Endothelial cell of umbilical vein (primary cell): ENCODE measurements around the gene HBS1L. TPM values are rescaled to one million over a fixed set of nuclear protein-coding genes. Genes with fewer than 3 reads are reported as not detected.

Experiments
- BruUV-seq: library from RNA; stranded (reverse); fragments of 400-500 nt; replicated peaks from 2 replicates; lab custom pipeline; 2021; lab: Mats Ljungman, UMichigan
- CTCF ChIA-PET: fragments of 300-600, 350-600 bp; sonication (Branson Sonifier 250); formaldehyde crosslinking; loops from one replicate; lab custom pipeline; 2021; ENCODE audit warnings: antibody characterized with exemption, inconsistent platforms; lab: Charles Lee
- POLR2A ChIA-PET: fragments of 300-600, 350-600 bp; sonication (Branson Sonifier 250); formaldehyde crosslinking; loops from one replicate; lab custom pipeline; 2021; ENCODE audit warnings: antibody characterized with exemption, inconsistent platforms; lab: Charles Lee
- DNase-seq: peaks from one replicate; pipeline ENCODE4 v3.0.0-alpha.2; 2011; ENCODE audit warnings: low read depth, low spot score
- FAIRE-seq: peaks from 2 replicates; lab custom pipeline; 2011; peaks lifted over from hg19 to GRCh38; lab: Jason Lieb, UNC
- H2AFZ ChIP-seq: 2 replicates; pipeline ENCODE4 v1.6.0; 2012; ENCODE audit warnings: low read depth, low read length, control low read depth, inconsistent platforms
- H3K27ac ChIP-seq: 2 replicates; pipeline ENCODE4 v1.5.1; 2011; ENCODE audit warnings: low read depth, mild to moderate bottlenecking, control low read depth, low read length, moderate library complexity; ENCODE audit not compliant: insufficient read depth
- H3K27me3 ChIP-seq, 2 experiments: 2 replicates each; pipeline versions ENCODE4 v1.6.0 to v1.6.1; 2011; ENCODE audit warnings: low read length in 2 of 2, mixed read lengths in 1 of 2; ENCODE audit not compliant: control insufficient read depth in 2 of 2, insufficient read depth in 2 of 2
- H3K36me3 ChIP-seq, 2 experiments: 2 replicates in 1 of 2; 3 replicates in 1 of 2; pipeline ENCODE4 v1.5.1; 2011; ENCODE audit warnings: low read length in 2 of 2, mild to moderate bottlenecking in 1 of 2, moderate library complexity in 1 of 2; ENCODE audit not compliant: control insufficient read depth in 2 of 2, insufficient read depth in 2 of 2; ENCODE audit errors: extremely low read depth in 1 of 2
- H3K4me1 ChIP-seq: 3 replicates; pipeline ENCODE4 v1.5.1; 2011; ENCODE audit warnings: mild to moderate bottlenecking, low read length; ENCODE audit not compliant: control insufficient read depth, insufficient read depth; ENCODE audit errors: extremely low read depth
- H3K4me2 ChIP-seq: 2 replicates; pipeline ENCODE4 v1.6.1; 2011; ENCODE audit warnings: low read length, control low read depth, mixed read lengths; ENCODE audit not compliant: insufficient read depth
- H3K4me3 ChIP-seq, 3 experiments: fragments of 200-600 bp in 1 of 3; sonication (generic), shearing (Covaris generic) in 1 of 3; replicated peaks in 1 of 3; 2 replicates each; pipeline ENCODE4 v1.5.1; 2011 to 2016; ENCODE audit warnings: control low read depth in 3 of 3, low read length in 3 of 3, mild to moderate bottlenecking in 2 of 3, inconsistent platforms in 1 of 3, low read depth in 1 of 3, moderate library complexity in 1 of 3; ENCODE audit not compliant: insufficient read depth in 1 of 3
- H3K79me2 ChIP-seq: 2 replicates; pipeline ENCODE4 v1.6.0; 2012; ENCODE audit warnings: low read length, inconsistent platforms; ENCODE audit not compliant: control insufficient read depth, insufficient read depth
- H3K9ac ChIP-seq: replicated peaks from 2 replicates; pipeline ENCODE3; 2011; ENCODE audit warnings: low read length, control low read depth; ENCODE audit not compliant: insufficient read depth; ENCODE audit errors: extremely low read depth
- H3K9me1 ChIP-seq: replicated peaks from 3 replicates; pipeline ENCODE4 v1.6.0; 2011; ENCODE audit warnings: mild to moderate bottlenecking, low read length; ENCODE audit not compliant: control insufficient read depth, insufficient read depth; ENCODE audit errors: extremely low read depth
- H3K9me3 ChIP-seq: replicated peaks from 2 replicates; pipeline ENCODE4 v1.5.1; 2012; ENCODE audit warnings: low read length, inconsistent platforms; ENCODE audit not compliant: control insufficient read depth, insufficient read depth
- H4K20me1 ChIP-seq: replicated peaks from 2 replicates; pipeline ENCODE3; 2011; ENCODE audit warnings: mild to moderate bottlenecking, low read length; ENCODE audit not compliant: control insufficient read depth, insufficient read depth; ENCODE audit errors: extremely low read depth
- EZH2 ChIP-seq: IDR thresholded peaks from 2 replicates; pipeline ENCODE4 v1.6.1; 2012; ENCODE audit warnings: borderline replicate concordance, low read depth, mild to moderate bottlenecking, moderate library complexity, low read length, inconsistent platforms; ENCODE audit not compliant: severe bottlenecking
- FOS ChIP-seq: IDR thresholded peaks from 2 replicates; pipeline ENCODE4 v1.6.1; 2011; ENCODE audit warnings: mild to moderate bottlenecking, low read length, moderate library complexity, borderline replicate concordance; ENCODE audit not compliant: insufficient read depth
- GATA2 ChIP-seq: IDR thresholded peaks from 2 replicates; pipeline ENCODE4 v1.7.0; 2011; ENCODE audit warnings: low read depth, mild to moderate bottlenecking, moderate library complexity, mixed read lengths, low read length; ENCODE audit not compliant: insufficient read length, insufficient read depth
- MYC ChIP-seq: IDR thresholded peaks from one replicate; pipeline ENCODE4 v1.6.1; 2011; ENCODE audit warnings: mild to moderate bottlenecking, low read depth, low read length
- POLR2AphosphoS5 ChIP-seq: IDR thresholded peaks from 2 replicates; pipeline ENCODE4 v1.6.1; 2012; ENCODE audit warnings: low read depth, mild to moderate bottlenecking, control low read depth, low read length, moderate library complexity; ENCODE audit not compliant: insufficient read depth
- dilution Hi-C: fragments of 300-500 bp; cut with MboI; formaldehyde crosslinking; loops from one replicate; pipeline ENCODE4 v1.15.0; 2019; ENCODE audit warnings: low sequenced_read_pairs; ENCODE audit not compliant: extremely low pct_ligation_motif_present
- intact Hi-C: fragments of 100-400 bp; cut with micrococcal nuclease; formaldehyde crosslinking; loops from one replicate; pipeline ENCODE4 v1.10.0; 2022
- polyA plus RNA-seq, 4 experiments: library from polyadenylated mRNA; depleted of rRNA in 3 of 4; stranded (reverse) in 3 of 4; unstranded in 1 of 4; fragments of >200 nt; gene quantifications; 2 replicates each; pipeline versions ENCODE4 v1.2.1 to v1.2.3, GENCODE V29; 2011 to 2012; ENCODE audit warnings: missing spikeins in 1 of 4
- total RNA-seq: library from RNA; stranded (reverse); gene quantifications from 2 replicates; pipeline ENCODE4 v1.2.3, GENCODE V29; 2021
- TF ChIP-seq, protein P1 (sequence below), 2 donors: IDR thresholded peaks; 1 replicate in 1 of 2; 2 replicates in 1 of 2; pipeline ENCODE4 v1.5.1; 2011; ENCODE audit warnings: low read length in 2 of 2, mild to moderate bottlenecking in 2 of 2, moderate library complexity in 2 of 2, control low read depth in 1 of 2, inconsistent platforms in 1 of 2, low read depth in 1 of 2; ENCODE audit not compliant: insufficient read depth in 1 of 2; ENCODE audit errors: extremely low read depth in 1 of 2
- TF ChIP-seq, protein P2 (sequence below): IDR thresholded peaks from 2 replicates; pipeline ENCODE4 v1.6.1; 2011; ENCODE audit not compliant: insufficient read depth, insufficient read length

Gene HBS1L
- total and polyA plus RNA-seq, 2 donors (not counting 3 experiments of a cell fraction or from before 2014, with no cell fraction given) = 23.7 to 74.6 TPM

DNA sequence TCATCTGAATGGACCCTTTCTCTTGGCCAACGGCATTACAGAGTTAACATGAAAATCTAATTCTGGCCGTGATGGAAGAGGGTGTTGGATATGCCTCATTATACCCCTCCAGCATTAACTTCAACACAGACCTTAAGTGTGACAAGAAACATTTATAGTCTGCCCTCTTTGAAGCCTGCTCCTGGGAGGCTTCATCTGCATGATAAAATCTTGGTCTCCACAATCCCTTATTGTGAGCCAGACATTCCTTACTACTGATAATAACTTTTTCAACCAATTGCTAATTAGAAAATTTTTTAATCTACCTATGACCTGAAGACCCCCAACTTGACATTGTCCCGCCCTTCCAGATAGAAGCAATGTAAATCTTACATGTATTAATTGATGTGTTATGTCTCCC is 9.3 kb upstream of the HBS1L start:
- Histone ChIP-seq H3K4me3 (no peak overlapping the region), H3K4me2 (no peak overlapping the region), H3K9me1 (no peaks in the 10 kb centered on the region), H3K36me3 (no peaks in the 10 kb centered on the region), H3K79me2 (no peaks in the 10 kb centered on the region), H3K9me3 (no peaks in the 10 kb centered on the region), H2AFZ (no peak overlapping the region), H4K20me1 (no peaks in the 10 kb centered on the region), H3K27me3 (peaks cover 6 to 8% of the 10 kb centered on the region in 2 experiments), H3K9ac (no peak overlapping the region), H3K4me1 (peaks cover 12% of the 10 kb centered on the region), H3K27ac (no peak overlapping the region)
- TF ChIP-seq FOS (no peak), POLR2AphosphoS5 (no peak)
- CTCF ChIA-PET = interaction anchor here (1.1 kb wide), 1 partner anchor 18 kb away, joined by 3 read pairs; no protein-coding TSS in a partner anchor
- no TSS peak for BruUV-seq
- no peak for FAIRE-seq
- dilution Hi-C loops = no loop called here
- intact Hi-C loops = no loop called here
- POLR2A ChIA-PET = no interaction called here
- no peak for DNase-seq

DNA sequence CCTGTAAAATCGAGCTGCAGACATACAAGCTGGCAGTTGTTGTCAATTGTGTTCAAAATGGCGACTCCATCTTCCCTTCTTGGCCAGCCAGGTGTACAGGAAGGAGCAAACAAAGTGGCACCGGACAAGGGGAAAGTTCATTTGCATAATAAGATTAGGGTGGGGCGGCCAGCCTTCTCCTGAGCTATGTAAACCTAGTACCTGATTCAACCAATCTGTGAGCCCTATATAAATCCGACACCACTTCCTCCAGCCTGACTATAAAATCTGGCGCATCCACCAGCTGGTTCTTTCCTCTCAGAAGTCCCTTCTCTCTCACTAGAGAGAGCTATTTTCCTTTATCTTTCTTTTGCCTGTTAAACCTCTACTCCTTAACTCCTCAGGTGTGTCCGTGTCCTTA is 8.1 kb upstream of the HBS1L start:
- Histone ChIP-seq H3K9ac (no peak overlapping the region), H3K27ac (no peak overlapping the region), H3K79me2 (no peaks in the 10 kb centered on the region), H3K4me2 (no peak overlapping the region), H2AFZ (no peak overlapping the region), H3K9me1 (no peaks in the 10 kb centered on the region), H3K9me3 (no peaks in the 10 kb centered on the region), H4K20me1 (no peaks in the 10 kb centered on the region), H3K4me1 (peaks cover 12% of the 10 kb centered on the region), H3K4me3 (no peak overlapping the region), H3K36me3 (no peaks in the 10 kb centered on the region), H3K27me3 (peaks cover 6 to 8% of the 10 kb centered on the region in 2 experiments)
- BruUV-seq = no TSS peak
- TF ChIP-seq MYC (no peak), FOS (no peak), EZH2 (no peak), GATA2 (no peak)
- TF ChIP-seq, protein P1, sequence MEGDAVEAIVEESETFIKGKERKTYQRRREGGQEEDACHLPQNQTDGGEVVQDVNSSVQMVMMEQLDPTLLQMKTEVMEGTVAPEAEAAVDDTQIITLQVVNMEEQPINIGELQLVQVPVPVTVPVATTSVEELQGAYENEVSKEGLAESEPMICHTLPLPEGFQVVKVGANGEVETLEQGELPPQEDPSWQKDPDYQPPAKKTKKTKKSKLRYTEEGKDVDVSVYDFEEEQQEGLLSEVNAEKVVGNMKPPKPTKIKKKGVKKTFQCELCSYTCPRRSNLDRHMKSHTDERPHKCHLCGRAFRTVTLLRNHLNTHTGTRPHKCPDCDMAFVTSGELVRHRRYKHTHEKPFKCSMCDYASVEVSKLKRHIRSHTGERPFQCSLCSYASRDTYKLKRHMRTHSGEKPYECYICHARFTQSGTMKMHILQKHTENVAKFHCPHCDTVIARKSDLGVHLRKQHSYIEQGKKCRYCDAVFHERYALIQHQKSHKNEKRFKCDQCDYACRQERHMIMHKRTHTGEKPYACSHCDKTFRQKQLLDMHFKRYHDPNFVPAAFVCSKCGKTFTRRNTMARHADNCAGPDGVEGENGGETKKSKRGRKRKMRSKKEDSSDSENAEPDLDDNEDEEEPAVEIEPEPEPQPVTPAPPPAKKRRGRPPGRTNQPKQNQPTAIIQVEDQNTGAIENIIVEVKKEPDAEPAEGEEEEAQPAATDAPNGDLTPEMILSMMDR (IDR thresholded peaks at IDR 0.05; ENCODE audit: extremely low read depth in 1 of 2, insufficient read depth in 1 of 2, low read depth in 1 of 2, low read length in 2 of 2) = no peak
- TF ChIP-seq, protein P2, sequence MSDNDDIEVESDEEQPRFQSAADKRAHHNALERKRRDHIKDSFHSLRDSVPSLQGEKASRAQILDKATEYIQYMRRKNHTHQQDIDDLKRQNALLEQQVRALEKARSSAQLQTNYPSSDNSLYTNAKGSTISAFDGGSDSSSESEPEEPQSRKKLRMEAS = no peak
- FAIRE-seq = no peak
- POLR2A ChIA-PET = no interaction called here
- dilution Hi-C loops = no loop called here
- no peak for DNase-seq
- intact Hi-C loops = no loop called here
- CTCF ChIA-PET = interaction anchor here (0.7 to 1.4 kb wide), 3 partner anchors 8 to 683 kb away, joined by 3 to 5 read pairs (median 4); partner anchors contain the start of gene HBS1L
